GM08714 (cell line): ENCODE data around the gene TPSB2.
"Not testable (repeated sequence)": the region's sequence is repeated elsewhere in the genome, so short reads cannot be mapped to it uniquely, and the experiment has no call there.

Experiments used
- H3K4me3 ChIP-seq: fragments of 200-500 bp; sonication (Bioruptor generic); 2 replicates; pipeline ENCODE4 v1.5.1; 2014; ENCODE audit warnings: mild to moderate bottlenecking, low read length, inconsistent platforms
- ZNF274 ChIP-seq: IDR thresholded peaks from 2 replicates; pipeline ENCODE4 v1.6.1; 2012; ENCODE audit warnings: mild to moderate bottlenecking, low read depth, low read length

The TPSB2 gene

DNA sequence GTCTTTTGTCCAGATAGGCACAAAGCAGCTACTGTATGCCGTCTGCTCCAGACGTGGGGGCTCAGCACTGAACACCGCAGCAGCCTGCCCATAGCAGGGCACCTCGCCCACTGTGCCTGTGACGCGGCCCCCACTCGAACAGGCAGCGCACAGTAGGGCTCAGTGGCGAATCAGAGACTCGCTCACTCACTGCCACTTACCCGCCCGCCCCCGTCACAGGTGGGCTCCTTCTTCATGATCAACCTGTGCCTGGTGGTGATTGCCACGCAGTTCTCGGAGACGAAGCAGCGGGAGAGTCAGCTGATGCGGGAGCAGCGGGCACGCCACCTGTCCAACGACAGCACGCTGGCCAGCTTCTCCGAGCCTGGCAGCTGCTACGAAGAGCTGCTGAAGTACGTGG lies 28.5 kb downstream of the TPSB2 start:
- no peak for TF ChIP-seq ZNF274
- no peak overlapping the region for H3K4me3 ChIP-seq

DNA sequence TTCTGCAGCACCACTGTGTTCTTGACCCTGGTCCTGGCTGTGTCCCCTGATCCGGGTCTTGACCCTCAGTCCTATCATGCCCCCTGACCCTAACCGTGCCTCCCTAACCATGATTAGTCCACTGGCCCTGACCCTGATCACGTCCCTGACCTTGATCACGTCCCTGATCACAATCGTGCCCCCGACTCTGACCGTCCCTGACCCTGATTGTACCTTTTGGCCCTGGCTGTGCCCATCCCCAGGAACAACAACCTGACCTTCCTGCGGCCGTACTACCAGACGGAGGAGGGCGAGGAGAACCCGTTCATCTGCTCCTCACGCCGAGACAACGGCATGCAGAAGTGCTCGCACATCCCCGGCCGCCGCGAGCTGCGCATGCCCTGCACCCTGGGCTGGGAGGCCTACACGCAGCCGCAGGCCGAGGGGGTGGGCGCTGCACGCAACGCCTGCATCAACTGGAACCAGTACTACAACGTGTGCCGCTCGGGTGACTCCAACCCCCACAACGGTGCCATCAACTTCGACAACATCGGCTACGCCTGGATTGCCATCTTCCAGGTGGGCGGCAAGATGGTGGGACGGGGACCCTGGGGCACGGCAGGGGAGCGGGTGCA lies 29.9 kb downstream of the TPSB2 start:
- H3K4me3 ChIP-seq, result no peak overlapping the region

DNA sequence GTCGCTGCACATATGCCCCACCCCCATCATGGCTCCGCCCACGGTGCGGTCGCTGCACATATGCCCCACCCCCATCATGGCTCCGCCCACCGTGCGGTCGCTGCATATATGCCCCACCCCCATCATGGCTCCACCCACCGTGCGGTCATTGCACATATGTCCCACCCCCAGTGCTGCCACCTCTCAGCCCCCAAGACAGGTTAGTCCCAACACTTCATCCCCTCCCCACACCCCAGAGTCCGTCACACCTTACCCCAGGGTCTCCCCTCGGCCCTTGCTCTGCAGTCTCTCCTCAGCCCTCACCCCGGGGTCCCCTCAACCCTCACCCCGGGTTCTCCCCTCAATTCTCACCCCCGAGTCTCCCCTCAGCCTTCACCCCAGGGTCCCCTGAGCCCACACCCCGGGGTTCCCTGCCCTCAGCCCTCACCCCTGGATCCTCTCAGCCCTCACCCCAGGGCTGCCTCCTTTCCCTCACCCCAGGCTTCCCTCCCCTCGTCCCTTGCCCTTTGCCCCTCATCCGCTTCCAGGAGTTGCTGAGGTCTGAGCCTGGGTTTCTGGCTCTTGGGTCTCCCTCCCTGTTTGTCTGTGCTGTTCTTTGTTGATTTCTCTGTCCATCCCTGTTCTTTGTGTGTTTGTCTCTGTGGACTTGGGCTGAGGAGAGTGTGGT lies 30.5 kb downstream of the TPSB2 start:
- no peak for TF ChIP-seq ZNF274
- H3K4me3 ChIP-seq, result no peak overlapping the region

More for the DNA sequence above, 29.9 kb downstream of the TPSB2 start:
- TF ChIP-seq ZNF274, result no peak

DNA sequence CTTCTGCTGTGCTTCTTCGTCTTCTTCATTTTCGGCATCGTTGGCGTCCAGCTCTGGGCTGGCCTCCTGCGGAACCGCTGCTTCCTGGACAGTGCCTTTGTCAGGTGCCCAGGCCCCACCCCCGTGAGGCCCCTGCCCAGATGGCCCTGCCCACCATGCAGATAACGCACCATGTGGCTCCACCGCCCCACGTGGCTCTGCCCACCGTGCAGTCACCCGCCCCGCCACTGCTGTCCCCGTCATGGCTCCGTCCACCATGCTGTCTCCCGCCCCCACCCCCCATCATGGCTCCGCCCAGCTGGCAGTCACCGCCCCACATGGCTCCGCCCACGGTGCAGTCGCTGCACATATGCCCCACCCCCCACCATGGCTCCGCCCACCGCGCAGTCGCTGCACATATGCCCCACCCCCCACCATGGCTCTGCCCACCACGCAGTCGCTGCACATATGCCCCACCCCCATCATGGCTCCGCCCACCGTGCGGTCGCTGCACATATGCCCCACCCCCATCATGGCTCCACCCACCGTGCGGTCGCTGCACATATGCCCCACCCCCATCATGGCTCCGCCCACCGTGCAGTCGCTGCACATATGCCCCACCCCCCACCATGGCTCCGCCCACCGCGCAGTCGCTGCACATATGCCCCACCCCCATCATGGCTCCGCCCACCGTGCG lies 31.2 kb downstream of the TPSB2 start:
- not testable (repeated sequence) for H3K4me3 ChIP-seq

DNA sequence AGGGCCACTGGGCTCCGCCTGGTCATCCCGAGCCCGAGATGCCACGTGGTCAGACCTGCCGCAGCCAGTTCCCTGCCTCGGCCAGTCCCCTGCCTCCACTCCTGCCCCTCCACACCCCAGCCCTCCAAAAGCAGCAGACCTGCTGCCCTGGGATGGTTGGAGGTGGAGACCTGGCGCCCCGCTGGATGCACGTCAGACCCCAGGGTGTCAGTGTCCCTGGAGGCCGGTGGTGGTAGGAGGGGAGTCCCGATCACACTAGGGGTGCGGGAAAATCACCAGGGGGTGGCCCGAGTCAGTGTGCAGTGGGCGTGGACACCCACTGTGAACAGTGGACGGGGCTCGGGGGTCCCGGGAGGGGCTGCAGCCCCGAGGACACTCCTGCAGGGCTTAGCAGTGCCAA lies 31.8 kb downstream of the TPSB2 start:
- H3K4me3 ChIP-seq, result no peak overlapping the region
- no peak for TF ChIP-seq ZNF274

DNA sequence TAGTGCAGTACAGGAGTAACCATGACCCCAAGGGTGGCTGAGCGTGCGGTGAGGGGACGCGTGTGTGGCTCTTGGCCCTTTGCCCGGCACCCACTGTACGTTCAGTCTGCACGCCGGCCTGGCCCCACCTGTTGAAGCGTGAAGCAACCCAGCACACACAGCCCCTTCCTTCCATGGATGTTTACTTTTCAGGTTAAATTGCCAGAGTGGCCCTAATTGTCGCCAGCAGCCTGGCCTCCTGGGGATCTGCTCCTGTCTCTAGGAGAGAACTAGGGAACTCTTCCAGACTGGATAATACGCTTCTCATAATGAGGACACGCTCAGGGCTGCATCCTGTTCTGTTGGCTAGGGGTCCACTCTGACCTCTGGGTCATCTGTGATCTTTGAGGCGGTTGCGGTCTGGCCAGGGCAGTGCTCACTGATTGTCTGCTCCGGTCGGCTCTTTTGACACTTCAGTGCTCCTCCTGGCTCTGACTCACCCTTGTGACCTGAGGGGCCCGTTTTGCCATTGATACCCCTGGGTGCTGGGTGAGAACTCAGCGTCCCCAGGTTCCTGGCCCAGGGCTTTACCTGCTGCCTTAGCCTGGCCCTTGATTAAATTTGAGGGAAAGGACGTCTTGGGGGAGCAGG lies 32.6 kb downstream of the TPSB2 start:
- no peak overlapping the region for H3K4me3 ChIP-seq
- no peak for TF ChIP-seq ZNF274

DNA sequence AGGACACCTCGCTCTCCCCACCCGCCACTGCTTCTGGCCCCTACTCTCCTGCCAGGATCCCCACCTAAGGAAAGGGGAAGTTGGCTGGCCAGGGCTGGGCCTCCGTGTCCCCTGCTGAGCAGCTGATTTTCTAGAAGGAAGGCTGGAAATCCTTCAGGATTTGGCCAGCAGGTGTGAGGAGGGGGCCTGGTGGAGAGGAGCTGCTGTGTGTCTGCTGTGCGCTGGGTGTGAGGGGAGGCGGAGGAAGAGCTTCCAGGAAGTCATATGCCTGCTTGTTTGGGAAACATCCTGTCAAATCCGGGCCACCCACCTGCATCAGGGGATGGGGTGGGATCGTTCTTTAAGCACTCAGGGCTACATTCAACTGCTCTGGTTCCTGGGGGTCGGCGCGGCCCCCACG lies 33.5 kb downstream of the TPSB2 start:
- TF ChIP-seq ZNF274, result no peak
- no peak overlapping the region for H3K4me3 ChIP-seq

DNA sequence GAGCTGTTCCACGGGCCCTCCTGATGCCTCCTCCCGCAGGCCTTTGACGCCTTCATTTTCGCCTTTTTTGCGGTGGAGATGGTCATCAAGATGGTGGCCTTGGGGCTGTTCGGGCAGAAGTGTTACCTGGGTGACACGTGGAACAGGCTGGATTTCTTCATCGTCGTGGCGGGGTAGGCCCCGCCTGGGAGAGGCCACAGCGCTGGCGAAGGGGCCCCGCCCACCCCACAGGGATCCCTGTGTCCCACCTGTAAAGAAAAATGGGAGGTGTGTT lies 34.7 kb downstream of the TPSB2 start:
- TF ChIP-seq ZNF274, result no peak
- no peak overlapping the region for H3K4me3 ChIP-seq

DNA sequence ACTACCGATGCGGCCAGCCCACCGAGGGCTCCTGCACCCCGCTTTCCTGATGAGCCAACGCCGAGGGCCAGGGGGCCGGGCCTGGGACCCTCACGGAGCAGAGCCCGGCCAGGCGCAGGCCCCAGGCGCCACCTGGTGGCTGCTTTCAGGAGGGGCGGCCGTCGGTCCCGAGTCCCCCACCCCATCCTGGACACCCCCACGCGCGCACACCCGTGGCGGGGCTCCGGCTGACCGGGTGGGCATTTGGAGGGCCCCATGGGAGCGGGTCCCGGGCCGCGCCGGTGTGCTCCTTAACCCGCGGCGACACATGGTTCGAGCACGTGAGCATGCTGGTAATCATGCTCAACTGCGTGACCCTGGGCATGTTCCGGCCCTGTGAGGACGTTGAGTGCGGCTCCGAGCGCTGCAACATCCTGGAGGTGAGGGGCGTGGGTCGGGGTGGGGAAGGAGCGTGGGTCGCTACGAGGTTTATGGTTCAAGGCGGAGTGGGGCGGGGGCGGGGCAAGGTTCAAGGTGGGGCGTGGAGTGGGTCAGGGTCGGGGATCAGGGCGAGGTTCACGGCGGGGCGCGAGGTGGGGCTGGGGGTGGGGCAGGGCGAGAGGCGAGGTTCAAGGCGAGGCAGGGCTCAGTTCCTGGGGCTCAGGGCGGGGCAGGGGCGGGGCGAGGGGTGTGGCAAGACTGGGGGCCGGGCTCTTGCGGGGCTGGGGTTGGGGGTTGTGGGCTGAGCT lies 35.2 kb downstream of the TPSB2 start:
- TF ChIP-seq ZNF274, result no peak
- no peak overlapping the region for H3K4me3 ChIP-seq

DNA sequence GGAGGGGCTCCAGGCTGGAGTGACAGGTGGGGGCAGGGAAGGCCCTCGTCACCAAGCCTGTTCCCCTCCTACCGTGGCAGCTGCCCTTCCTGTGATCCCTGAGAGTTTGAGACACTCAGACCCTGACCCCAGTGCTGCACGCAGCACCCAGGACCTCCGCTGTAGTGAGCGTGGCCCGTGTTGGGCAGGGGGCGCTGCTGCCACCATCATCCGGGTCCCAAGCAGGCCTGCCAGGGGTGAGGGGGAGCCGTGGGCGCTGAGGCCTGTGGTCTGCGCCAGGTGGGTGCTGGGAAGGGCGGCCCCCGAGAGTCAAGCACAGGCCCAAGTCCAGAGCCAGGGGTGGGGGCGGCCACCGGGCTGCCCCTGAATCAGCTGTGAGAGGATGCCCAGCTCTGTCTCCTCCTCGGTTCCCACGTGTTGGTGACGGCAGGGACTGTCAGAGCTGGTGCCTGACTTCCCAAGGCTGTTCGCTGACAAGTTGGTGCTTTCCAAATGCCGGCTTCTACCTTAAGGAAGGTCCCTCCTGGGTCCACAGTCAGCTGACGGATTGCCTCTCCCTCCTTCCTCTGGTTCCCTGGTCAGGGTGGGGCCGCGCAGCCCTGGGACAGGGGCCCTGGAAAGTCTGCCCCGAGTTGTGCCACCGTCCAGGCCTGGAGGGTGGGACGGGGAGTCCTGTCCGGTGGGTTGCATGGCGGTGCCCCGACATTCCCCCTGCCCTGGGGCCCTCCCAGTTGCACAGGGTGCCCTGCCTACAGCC lies 36.0 kb downstream of the TPSB2 start:
- TF ChIP-seq ZNF274, result no peak
- no peak overlapping the region for H3K4me3 ChIP-seq

DNA sequence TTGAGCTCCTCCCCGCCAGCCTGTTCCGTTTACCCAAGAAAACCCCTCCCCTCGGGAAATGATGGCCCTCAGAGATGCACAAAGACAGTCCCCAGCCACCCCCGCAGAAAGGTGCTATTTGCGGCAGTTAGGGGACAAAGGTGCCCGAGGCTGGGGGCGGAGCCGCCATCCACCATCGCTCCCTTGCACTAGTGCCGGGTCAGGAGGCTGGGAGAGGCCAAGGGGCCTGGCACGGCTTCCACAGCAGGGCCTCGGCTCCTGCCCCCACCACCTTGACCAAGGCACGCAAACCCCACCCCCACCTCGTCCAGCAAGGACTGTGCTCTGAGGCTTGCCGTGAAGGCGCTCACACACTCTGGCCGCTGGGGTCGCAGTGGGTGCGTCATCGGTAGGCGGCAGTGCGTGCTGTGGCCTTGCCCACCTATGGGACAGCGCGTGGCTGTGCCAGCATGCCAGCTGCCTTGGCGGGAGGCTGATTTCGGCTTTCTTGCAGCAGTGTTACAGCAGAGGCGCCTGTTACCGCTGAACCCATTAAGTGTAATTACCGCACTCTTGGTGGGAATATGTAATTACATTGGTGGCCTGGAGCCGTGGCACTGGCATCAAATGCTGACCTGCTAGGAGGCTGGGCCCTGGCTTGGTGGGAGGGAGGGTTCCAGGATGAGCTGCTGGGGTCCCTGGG lies 36.7 kb downstream of the TPSB2 start:
- TF ChIP-seq ZNF274, result no peak
- no peak overlapping the region for H3K4me3 ChIP-seq

DNA sequence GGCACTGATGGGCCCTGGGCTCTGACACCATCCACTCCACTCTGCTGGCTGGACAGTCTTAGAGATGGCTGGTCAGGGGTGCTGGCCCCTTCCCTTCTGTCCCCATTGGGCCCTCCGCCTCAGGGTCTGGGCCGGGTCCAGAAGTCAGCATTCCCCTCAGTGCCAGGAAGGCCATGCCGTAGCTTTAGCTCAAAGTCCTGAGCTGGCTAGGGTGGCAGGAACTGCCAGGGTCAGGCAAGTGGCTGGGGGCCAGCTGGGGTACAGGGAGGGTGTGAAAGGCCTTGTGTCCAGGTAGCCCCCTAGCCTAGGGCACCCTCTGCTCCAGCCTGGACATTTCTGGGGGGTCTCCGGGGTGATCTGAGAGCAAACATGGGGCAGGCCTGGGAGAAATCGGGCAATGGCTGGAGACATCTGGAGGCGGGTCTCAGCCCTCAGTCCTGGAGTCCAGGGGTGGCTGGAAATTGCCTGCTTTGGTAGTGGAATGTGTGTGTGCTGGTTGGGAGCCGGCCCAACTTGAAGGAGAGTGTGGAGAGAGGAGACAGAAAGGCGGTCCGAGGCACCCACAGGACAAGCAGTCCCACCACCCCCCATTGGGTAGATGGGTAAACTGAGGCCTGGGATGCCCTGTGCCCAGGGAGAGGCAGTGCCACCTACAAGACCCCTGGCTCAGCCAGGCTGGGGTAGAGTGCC lies 37.5 kb downstream of the TPSB2 start:
- TF ChIP-seq ZNF274, result no peak
- H3K4me3 ChIP-seq, result no peak overlapping the region

DNA sequence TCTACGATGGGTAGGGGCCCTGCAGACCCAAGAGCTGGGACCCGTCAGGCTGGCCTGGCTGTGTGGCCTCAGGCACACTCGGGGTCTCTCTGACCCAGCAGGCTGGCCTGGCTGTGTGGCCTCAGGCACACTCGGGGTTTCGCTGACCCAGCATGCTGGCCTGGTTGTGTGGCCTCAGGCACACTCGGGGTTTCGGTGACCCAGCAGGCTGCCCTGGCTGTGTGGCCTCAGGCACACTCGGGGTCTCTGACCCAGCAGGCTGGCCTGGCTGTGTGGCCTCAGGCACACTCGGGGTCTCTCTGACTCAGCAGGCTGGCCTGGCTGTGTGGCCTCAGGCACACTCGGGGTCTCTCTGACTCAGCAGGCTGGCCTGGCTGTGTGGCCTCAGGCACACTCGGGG lies 39.2 kb downstream of the TPSB2 start:
- not testable (repeated sequence) for H3K4me3 ChIP-seq
